NCI-H2029 treated with DMSO at 0.1 percent for 48 hours (cell line): ENCODE data around the gene PHETA2.

Source experiments
- DNase-seq: peaks from one replicate; lab custom pipeline; 2025; lab: John Stamatoyannopoulos, UW

Gene PHETA2, protein sequence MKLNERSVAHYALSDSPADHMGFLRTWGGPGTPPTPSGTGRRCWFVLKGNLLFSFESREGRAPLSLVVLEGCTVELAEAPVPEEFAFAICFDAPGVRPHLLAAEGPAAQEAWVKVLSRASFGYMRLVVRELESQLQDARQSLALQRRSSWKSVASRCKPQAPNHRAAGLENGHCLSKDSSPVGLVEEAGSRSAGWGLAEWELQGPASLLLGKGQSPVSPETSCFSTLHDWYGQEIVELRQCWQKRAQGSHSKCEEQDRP

DNA sequence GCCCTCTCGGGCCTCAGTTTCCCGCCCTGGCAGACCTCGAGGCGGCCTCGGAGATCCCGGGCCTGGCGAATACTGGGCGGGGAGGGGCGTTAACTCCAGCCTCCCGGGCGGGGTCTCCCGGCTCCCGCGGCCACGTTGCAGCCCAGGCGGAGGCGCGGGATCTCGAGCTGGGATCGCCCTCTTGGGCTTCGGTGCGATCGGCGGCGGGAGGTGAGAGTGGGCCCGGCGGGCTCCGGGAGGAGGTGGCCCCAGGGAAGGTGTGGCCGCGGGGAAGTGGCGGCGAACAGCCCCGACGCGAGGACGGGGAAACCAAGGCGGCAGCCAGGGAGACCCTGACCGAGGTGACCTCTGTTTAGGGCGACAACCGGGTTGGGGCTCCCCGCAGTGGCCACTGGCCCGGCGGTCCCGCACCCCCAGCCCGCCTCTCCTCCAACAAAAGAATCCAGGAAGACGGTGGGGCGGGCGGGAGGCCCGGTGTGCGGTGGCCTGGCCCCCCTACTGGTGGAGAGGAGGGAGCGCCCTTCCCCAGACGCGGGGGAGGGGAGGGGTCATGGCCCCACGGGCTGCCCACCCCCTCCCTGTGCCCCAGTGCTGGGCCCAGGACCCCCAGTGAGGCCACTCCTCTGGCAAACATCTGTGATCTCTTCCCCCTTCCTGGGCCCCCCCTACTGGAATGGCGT lies at the start of gene PHETA2:
Gene PHETA2 (plus strand): TSS at position 117 of the 680 bp plus-strand sequence. CDS start 3,046 bp downstream, outside the sequence.
- DNase-seq, result no peak

DNA sequence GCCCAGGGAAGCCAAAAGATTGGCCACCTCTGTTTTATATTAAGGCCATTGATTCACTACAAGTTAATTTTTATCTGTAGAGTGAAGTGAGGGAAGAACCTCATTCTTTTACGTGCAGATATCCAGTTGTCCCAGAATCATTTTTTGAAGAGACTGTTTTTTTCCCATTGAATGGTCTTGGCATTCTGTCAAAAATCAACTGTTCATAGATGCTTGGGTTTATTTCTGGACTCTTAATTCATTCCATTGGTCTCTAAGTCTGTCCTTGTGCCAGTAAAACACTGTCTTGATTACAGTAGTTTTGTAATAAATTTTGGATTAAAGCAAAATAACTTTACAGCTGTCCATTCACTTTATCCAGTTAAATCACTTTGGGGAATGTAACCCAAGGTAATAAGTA lies 48.6 kb upstream of the PHETA2 start:
- no peak for DNase-seq

GRCh38 chr22:42026705-42027104 lies 47.3 kb upstream of the PHETA2 start:
- no peak for DNase-seq

DNA sequence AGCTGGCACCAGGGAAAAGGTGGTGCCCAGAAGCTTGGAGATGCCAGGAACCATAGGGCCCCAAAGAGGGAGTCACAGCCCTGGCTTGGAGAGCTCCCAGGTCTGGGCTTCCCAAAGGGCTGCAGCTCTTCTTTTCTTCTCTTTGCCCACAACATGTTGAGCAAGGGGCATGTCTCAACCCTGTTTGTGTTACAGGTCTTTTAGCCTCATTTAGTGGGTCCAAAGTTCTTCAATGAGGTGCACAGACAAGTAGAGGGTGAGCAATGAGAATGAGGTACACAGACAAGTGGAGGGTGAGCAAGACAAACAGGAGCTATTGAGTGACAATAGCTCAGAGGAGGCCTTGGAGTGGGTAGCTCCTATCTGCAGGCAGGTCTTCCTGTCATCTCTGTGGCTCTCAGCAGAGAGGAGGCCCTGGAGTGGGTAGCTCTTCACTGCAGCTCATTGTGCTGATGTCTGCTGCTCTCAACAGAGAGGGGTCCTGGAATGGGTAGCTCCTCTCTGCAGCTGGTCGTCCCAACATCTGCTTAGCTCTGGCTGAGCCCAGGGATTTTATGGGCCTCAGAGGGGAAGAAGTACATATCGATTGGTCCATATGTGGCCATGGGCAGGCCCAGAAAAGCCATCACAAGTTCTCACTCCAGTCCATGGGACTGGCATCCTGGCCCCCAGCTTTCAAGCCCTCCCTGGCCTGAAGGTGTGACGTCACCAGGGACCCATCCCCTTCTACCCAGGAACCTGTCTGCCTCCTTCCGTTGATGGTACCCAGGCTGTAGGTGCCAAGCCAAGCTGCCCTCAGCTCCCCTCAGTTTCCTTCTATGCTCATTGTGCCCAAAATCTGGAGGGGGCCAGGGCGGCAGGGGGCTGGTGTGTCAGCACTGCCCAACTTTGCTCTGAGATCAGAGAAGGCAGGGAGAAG lies 40.5 kb upstream of the PHETA2 start:
- DNase-seq, result no peak

DNA sequence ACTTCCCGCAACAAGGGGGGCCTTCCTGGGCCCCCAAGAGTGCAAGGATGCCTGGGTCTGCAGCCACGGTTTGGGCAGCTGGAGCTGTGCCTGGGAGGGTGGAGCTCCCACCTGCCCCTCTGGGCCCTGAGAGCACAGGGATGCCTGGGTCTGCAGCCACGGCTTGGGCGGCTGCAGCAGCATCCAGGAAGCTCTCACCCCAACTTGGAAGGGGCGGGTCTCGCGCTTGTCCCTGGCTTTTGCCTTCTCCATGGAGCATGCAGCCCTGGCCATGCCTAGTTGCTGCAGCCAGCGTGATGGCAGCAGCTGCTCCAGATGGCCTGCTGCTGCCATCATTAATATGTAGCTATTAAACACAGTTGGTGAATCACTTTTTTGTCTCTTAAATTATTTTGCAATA lies 38.8 kb upstream of the PHETA2 start:
- no peak for DNase-seq

GRCh38 chr22:42039271-42039670 lies 34.8 kb upstream of the PHETA2 start:
- DNase-seq, result no peak

- no peak for DNase-seq
Observed at GRCh38 chr22:42041784-42042183, 32.3 kb upstream of the PHETA2 start.

DNA sequence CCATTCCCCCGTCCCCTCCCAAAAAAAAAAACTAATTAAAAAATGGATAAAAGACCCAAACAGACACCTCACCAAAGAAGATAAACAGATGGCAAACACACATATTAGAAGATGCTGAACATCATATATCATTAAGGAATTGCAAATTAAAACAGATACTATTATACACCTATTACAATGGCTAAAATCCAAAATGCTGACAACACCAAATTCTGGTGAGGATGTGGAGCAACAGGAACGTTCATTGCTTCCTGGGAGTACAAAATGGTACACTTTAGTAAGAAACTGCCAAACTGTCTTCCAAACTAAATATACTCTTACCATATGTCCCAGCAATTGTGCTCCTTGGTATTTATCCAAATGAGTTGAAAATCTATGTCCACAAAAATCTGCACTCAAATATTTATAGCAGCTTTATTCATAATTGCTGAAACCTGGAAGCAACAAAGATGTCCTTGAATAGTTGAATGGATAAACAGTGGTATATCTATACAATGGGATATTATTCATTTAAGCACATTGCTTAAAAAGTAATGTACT lies 23.3 kb upstream of the PHETA2 start:
- DNase-seq, result no peak

DNA sequence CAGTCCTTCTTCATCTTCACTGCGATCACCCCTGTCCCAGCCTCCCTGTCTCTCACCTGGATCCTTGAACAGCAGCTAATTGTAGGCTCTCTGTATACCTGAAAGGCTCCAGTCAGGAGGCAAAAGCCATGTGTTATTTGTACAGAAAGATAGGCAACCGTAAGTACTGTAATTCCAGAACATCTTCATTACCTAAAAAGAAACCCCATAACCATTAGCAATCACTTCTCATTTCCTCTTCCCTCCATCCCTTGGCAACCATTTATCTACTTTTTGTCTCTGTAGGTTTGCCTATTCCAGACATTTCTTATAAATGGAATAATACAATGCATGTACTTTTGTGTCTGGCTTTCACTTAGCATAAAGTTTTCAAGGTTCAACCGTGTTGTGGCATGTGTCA lies 21.3 kb upstream of the PHETA2 start:
- no peak for DNase-seq

GRCh38 chr22:42056757-42057511 lies 17.1 kb upstream of the PHETA2 start:
- DNase-seq, result no peak

- no peak for DNase-seq
Observed at GRCh38 chr22:42060489-42060888, 13.6 kb upstream of the PHETA2 start.

GRCh38 chr22:42061041-42061440 lies 13.0 kb upstream of the PHETA2 start:
- DNase-seq, result no peak

DNA sequence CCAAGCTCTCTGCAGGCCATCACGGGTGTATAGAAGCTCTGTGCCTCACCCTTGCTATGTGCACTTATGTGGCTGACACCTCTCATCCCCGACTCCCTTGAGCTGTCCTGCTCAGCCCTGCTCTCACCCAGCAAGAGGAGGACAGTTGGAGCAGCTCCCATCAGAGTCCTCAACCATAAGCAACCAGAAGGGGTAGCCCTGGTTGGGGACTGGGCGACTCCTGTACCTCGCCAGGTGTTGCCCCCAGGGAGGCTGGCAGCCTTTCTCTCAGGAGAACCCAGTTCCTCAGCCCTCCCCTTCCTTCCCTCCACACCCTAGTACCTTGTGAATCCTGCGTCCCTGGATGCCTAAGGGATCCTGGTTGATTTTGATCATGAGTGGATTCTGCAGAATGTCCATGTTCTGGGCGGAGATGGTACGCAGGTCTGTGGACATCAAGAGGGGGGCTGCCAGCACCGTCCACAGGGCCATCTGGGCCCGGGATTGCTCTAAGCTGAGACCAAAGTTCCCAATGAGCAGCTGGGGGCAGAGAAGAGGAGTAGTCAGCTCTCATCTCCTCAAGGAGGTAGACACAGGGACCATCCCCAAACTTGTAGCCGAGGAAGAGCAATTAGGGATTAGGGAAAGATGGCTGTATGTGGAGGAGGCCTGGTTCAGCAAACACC lies 11.4 kb upstream of the PHETA2 start:
- no peak for DNase-seq

- DNase-seq, result no peak
Observed at GRCh38 chr22:42064629-42065028, 9.4 kb upstream of the PHETA2 start.

- DNase-seq, result no peak
Observed at GRCh38 chr22:42065438-42066125, 8.5 kb upstream of the PHETA2 start.

DNA sequence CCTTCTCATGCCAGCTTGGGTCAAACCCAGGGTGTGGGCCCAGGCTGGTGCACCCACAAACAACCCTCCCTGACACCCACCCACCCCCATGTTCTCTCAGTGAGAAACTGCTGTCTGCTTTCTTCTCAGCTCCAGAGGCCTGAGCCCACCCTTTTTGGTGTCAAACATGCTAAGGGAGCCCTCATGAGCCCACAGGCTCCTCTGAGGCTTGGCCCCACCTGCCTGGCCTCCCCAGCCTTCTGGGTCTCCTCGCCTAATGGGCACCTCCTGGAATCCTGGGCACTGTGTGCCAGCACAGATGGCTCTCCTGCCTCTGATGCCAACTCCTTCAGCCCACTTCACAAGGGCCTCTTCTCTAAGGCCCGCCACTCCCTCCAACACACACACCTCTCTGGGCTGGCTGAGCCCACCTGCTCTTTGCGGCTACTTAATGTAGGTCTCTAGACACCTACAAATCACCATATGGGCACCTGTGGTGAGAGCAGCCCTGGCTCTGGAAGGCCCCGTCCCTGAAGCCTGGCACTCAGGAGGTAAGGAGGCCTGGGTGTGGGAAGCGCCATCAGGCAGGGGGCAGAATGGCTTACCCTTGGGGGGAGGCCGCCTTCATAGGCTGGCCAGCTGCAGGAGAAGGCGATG lies 7.8 kb upstream of the PHETA2 start:
- no peak for DNase-seq

DNA sequence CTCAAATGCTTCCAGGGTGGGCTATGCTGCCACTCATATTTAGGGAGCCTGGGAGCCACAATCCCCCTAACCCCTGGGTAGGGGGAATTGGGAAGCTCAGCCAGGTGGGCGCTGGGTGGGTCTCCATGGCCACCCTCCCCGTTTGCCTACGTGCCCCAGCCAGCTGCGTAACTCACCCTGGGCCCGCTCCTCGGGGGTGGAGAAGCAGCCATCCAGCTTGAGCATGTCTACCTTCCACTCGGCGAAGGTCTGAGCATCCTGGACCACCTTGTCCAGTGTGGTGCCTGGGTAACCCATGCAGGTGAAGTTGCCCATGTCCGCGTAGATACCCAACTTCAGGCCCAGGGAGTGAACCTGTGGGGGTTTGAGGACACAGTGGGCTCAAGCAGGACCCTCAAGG lies 7.1 kb upstream of the PHETA2 start:
- no peak for DNase-seq

DNA sequence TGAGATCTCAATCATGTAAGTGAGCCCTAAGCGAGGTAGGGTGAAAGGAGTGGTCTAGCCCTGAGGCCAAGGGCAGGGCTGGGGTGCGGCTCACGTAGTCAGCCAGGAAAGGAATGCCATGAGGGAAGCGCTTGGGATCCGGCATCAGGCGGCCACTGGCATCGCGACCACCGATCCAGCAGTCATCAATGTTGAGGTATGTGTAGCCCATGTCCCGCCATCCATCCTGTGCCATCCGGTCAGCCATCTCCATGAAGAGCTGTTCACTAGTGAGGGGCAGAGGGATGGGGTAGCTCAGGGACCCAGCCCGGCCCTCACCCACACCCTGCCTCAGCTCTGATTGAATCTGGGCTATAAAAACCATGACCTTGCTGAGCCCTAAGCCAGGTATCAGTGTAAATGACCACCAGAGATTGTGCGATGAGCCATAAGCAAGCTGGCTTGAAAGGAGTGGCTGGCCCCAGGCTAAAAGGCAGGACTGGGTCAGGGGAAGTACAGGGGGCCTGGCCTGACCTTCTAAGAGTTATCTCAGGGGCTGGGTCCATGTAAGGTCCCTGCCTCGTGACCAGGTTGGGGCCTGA lies 6.3 kb upstream of the PHETA2 start:
- DNase-seq, result no peak

GRCh38 chr22:42068291-42068690 lies 5.8 kb upstream of the PHETA2 start:
- DNase-seq, result no peak
